Measurements from ENCODE around the gene ACRV1.

DNA sequence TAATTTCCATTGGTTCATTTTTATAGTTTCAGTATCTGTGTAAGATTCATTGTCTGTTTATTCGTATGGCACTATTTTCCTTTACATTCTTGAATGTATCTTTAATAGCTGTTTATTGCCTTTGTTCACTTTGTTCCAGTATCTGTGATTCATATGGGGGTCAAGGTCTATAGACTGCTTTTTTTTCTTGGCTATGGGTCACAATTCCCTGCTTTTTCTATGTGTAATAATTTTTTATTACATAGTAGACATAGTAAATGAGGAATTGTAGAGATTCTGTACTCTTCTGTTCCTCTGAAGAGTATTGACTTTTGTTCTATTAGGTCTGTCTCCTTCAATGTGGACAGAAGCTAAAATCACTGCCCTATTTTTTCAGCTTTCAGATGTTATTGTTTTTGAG is 10.5 kb downstream of the ACRV1 start:
- TF ChIP-seq, protein P1, sequence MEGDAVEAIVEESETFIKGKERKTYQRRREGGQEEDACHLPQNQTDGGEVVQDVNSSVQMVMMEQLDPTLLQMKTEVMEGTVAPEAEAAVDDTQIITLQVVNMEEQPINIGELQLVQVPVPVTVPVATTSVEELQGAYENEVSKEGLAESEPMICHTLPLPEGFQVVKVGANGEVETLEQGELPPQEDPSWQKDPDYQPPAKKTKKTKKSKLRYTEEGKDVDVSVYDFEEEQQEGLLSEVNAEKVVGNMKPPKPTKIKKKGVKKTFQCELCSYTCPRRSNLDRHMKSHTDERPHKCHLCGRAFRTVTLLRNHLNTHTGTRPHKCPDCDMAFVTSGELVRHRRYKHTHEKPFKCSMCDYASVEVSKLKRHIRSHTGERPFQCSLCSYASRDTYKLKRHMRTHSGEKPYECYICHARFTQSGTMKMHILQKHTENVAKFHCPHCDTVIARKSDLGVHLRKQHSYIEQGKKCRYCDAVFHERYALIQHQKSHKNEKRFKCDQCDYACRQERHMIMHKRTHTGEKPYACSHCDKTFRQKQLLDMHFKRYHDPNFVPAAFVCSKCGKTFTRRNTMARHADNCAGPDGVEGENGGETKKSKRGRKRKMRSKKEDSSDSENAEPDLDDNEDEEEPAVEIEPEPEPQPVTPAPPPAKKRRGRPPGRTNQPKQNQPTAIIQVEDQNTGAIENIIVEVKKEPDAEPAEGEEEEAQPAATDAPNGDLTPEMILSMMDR (IDR thresholded peaks at IDR 0.05), result no peak
- TF ChIP-seq POLR2AphosphoS5 (IDR thresholded peaks at IDR 0.05), result no peak

Data from prostate gland (tissue), 2 donors.